Measurements from ENCODE around the gene ENTPD8. TPM values are rescaled to one million over a fixed set of nuclear protein-coding genes. Genes with fewer than 3 reads are reported as not detected.

The ENTPD8 gene
- total and polyA plus RNA-seq, 2 donors (not counting 1 experiment from before 2014, with no cell fraction given): under 0.01 TPM; not detected in 1

DNA sequence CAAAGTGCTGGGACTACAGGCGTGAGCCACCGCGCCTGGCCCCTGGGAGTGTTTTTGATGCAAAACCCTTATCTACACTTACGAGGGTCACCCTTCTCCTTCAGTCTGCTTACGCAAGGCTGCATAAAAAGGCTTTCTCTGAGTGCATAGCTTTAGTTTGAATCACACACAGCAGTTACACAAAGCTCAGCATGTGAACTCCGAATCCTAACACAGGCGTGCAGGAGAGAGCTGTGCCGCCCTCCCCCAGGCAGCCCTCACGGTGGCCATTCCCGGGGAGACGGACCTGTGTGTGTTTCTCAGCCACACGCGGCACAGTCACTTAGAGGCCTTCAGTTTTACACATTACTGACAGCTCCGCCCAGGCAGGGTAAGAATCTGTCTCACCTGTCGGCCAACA is 44.9 kb downstream of the ENTPD8 start:
- H3K4me2 ChIP-seq (ENCODE audit: extremely low read depth, insufficient read depth, low read length): no peak overlapping the region
- DNase-seq (ENCODE audit: low read depth in 2 of 2): peak; percentile 83 to 95
- H3K79me2 ChIP-seq (ENCODE audit: control insufficient read depth, insufficient read depth, low read length): no peaks in the 10 kb centered on the region
- no peaks in the 10 kb centered on the region for H3K9me3 ChIP-seq (ENCODE audit: control insufficient read depth, insufficient read depth, low read depth, low read length)
- no peak overlapping the region for H3K27ac ChIP-seq (ENCODE audit: insufficient read depth, low read length)
- no peak overlapping the region for H3K9ac ChIP-seq (ENCODE audit: insufficient read depth, low read length)
- no peaks in the 10 kb centered on the region for H3K36me3 ChIP-seq (ENCODE audit: control insufficient read depth, insufficient read depth, low read length)
- H3K27me3 ChIP-seq (ENCODE audit: control insufficient read depth, insufficient read depth, low read length): no peaks in the 10 kb centered on the region
- no peaks in the 10 kb centered on the region for H3K4me1 ChIP-seq (ENCODE audit: control insufficient read depth, extremely low read depth, insufficient read depth, low read length)
- TF ChIP-seq, protein P1, sequence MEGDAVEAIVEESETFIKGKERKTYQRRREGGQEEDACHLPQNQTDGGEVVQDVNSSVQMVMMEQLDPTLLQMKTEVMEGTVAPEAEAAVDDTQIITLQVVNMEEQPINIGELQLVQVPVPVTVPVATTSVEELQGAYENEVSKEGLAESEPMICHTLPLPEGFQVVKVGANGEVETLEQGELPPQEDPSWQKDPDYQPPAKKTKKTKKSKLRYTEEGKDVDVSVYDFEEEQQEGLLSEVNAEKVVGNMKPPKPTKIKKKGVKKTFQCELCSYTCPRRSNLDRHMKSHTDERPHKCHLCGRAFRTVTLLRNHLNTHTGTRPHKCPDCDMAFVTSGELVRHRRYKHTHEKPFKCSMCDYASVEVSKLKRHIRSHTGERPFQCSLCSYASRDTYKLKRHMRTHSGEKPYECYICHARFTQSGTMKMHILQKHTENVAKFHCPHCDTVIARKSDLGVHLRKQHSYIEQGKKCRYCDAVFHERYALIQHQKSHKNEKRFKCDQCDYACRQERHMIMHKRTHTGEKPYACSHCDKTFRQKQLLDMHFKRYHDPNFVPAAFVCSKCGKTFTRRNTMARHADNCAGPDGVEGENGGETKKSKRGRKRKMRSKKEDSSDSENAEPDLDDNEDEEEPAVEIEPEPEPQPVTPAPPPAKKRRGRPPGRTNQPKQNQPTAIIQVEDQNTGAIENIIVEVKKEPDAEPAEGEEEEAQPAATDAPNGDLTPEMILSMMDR (conservative IDR thresholded peaks at IDR 0.05 in 1 of 2, IDR thresholded peaks at IDR 0.05 in 1 of 2; ENCODE audit: low read depth in 1 of 2, low read length in 2 of 2): no peak
- TF ChIP-seq EZH2 (IDR thresholded peaks at IDR 0.05; ENCODE audit: low read length, missing control alignments): no peak
- no peaks in the 10 kb centered on the region for H4K20me1 ChIP-seq (ENCODE audit: control insufficient read depth, extremely low read depth, insufficient read depth, low read length)
- no peak overlapping the region for H3K4me3 ChIP-seq (replicated peaks in 1 of 4; ENCODE audit: control extremely low read depth in 1 of 4, insufficient read depth in 1 of 4, low read depth in 3 of 4, low read length in 4 of 4)
- no peak overlapping the region for H2AFZ ChIP-seq (ENCODE audit: low read length)

DNA sequence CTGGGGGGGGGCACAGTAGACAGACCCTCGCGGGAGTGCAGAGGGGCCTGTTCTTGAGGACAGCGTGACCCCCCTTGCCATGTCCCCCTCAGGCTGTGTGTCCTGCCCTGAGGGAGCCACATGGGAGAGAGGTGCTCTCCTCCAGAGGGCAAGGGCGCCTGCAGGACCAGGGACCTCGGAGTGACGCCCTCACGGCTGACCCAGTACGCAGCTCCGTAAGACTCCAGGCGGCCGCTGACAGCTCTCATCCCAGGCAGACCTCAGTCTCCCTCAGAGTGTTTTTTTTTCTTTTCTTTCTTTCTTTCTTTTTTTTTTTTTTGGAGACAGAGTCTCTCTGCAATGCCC is 45.5 kb downstream of the ENTPD8 start:
- DNase-seq (ENCODE audit: low read depth in 2 of 2): no peak
- H2AFZ ChIP-seq (ENCODE audit: low read length): no peak overlapping the region
- no peaks in the 10 kb centered on the region for H3K36me3 ChIP-seq (ENCODE audit: control insufficient read depth, insufficient read depth, low read length)
- no peaks in the 10 kb centered on the region for H4K20me1 ChIP-seq (ENCODE audit: control insufficient read depth, extremely low read depth, insufficient read depth, low read length)
- no peak overlapping the region for H3K27ac ChIP-seq (ENCODE audit: insufficient read depth, low read length)
- H3K9ac ChIP-seq (ENCODE audit: insufficient read depth, low read length): no peak overlapping the region
- TF ChIP-seq, protein P1 (conservative IDR thresholded peaks at IDR 0.05 in 1 of 2, IDR thresholded peaks at IDR 0.05 in 1 of 2; ENCODE audit: low read depth in 1 of 2, low read length in 2 of 2): no peak
- no peak for TF ChIP-seq EZH2 (IDR thresholded peaks at IDR 0.05; ENCODE audit: low read length, missing control alignments)
- H3K79me2 ChIP-seq (ENCODE audit: control insufficient read depth, insufficient read depth, low read length): no peaks in the 10 kb centered on the region
- H3K4me2 ChIP-seq (ENCODE audit: extremely low read depth, insufficient read depth, low read length): no peak overlapping the region
- no peaks in the 10 kb centered on the region for H3K4me1 ChIP-seq (ENCODE audit: control insufficient read depth, extremely low read depth, insufficient read depth, low read length)
- no peaks in the 10 kb centered on the region for H3K27me3 ChIP-seq (ENCODE audit: control insufficient read depth, insufficient read depth, low read length)
- no peak overlapping the region for H3K4me3 ChIP-seq (replicated peaks in 1 of 4; ENCODE audit: control extremely low read depth in 1 of 4, insufficient read depth in 1 of 4, low read depth in 3 of 4, low read length in 4 of 4)
- no peaks in the 10 kb centered on the region for H3K9me3 ChIP-seq (ENCODE audit: control insufficient read depth, insufficient read depth, low read depth, low read length)

DNA sequence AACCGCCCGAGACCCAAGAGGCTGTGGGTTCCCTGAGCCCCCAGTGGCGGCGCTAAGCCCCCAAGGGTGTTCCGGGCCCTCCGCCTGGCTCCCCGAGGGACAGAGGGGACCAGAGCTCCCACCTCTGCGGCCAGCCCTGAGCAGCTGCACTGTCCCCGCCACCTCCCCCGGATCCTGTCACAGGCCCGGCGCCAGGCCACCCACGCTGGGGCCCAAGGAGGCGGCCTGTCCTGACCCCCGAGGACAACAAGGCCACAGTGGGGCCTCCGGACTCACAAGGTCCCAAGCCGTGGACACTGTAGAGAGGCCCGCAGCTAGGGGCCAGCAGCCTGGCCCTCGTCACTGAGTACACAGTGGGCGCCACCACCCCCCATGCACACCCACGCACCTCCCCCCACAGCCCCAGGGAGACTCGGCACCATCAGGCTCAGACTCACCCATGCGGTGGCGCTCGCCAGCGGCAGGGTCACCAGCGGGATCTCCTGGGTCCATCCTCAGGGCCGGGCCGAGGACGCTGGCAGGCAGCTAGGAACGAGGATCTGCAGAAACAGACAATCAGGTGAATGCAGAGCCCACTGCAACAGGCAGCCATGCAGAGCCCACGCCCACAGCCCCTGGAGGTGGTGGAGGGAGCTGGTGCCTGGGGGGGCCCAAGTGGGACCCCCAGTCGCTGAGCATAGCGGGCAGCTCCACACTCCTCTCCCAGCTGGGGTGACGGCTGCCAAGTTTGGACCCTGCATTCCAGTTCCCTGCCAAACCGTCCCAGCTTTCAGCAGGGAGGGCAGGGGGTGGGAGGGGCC is 46.1 kb downstream of the ENTPD8 start:
- no peak overlapping the region for H3K4me3 ChIP-seq (replicated peaks in 1 of 4; ENCODE audit: control extremely low read depth in 1 of 4, insufficient read depth in 1 of 4, low read depth in 3 of 4, low read length in 4 of 4)
- H3K9me3 ChIP-seq (ENCODE audit: control insufficient read depth, insufficient read depth, low read depth, low read length): no peaks in the 10 kb centered on the region
- H3K9ac ChIP-seq (ENCODE audit: insufficient read depth, low read length): no peak overlapping the region
- no peak overlapping the region for H3K27ac ChIP-seq (ENCODE audit: insufficient read depth, low read length)
- no peaks in the 10 kb centered on the region for H4K20me1 ChIP-seq (ENCODE audit: control insufficient read depth, extremely low read depth, insufficient read depth, low read length)
- H3K27me3 ChIP-seq (ENCODE audit: control insufficient read depth, insufficient read depth, low read length): no peaks in the 10 kb centered on the region
- no peak overlapping the region for H2AFZ ChIP-seq (ENCODE audit: low read length)
- no peaks in the 10 kb centered on the region for H3K4me1 ChIP-seq (ENCODE audit: control insufficient read depth, extremely low read depth, insufficient read depth, low read length)
- TF ChIP-seq, protein P1 (conservative IDR thresholded peaks at IDR 0.05 in 1 of 2, IDR thresholded peaks at IDR 0.05 in 1 of 2; ENCODE audit: low read depth in 1 of 2, low read length in 2 of 2): no peak
- TF ChIP-seq EZH2 (IDR thresholded peaks at IDR 0.05; ENCODE audit: low read length, missing control alignments): no peak
- no peak for DNase-seq (ENCODE audit: low read depth in 2 of 2)
- no peaks in the 10 kb centered on the region for H3K79me2 ChIP-seq (ENCODE audit: control insufficient read depth, insufficient read depth, low read length)
- H3K36me3 ChIP-seq (ENCODE audit: control insufficient read depth, insufficient read depth, low read length): no peaks in the 10 kb centered on the region
- H3K4me2 ChIP-seq (ENCODE audit: extremely low read depth, insufficient read depth, low read length): no peak overlapping the region

Measured in fibroblast of lung (primary cell).